ENCODE data around the gene SMARCA2. TPM values are rescaled to one million over a fixed set of nuclear protein-coding genes. Genes with fewer than 3 reads are reported as not detected.

SMARCA2 gene
- polyA plus RNA-seq, 2 of the 4 experiments (the other 2 are of a cell fraction), result 28.7 to 33.0 TPM

- TF ChIP-seq FOXS1 (CRISPR knock-in tag; IDR thresholded peaks at IDR 0.05) (no peak), ZC3H11A (IDR thresholded peaks at IDR 0.05) (no peak), RARB (CRISPR knock-in tag; IDR thresholded peaks at IDR 0.05) (no peak), HOXA7 (CRISPR knock-in tag; IDR thresholded peaks at IDR 0.05) (no peak), USF2 (IDR thresholded peaks at IDR 0.05) (no peak), HDAC2 (IDR thresholded peaks at IDR 0.05) (no peak), FOSL2 (IDR thresholded peaks at IDR 0.05) (no peak), FOSL2 (CRISPR knock-in tag; IDR thresholded peaks at IDR 0.05) (no peak), E2F6 (IDR thresholded peaks at IDR 0.05; ENCODE audit: borderline replicate concordance, low read depth) (no peak)
These were observed 164.4 kb downstream of the SMARCA2 start (continued) for GRCh38 chr9:2179567-2179966.

DNA sequence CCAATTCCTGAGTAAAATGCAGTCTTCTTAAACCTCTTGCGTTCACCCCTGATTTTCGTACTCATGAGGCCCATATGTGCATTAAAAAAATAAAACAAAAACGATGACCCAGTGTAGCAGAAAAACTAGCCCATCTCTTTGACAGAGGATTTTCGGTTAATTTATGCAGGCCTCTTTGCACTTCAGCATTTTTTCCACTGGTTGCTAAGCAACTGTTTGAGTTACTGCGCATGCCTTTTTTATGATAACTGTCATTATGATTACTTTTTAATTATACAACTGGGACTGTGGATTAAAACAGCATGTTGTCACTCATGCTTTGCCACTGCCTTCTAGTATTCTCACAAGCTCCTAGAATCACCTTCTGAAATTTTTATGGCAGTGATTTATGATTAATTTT, 165.0 kb downstream of the SMARCA2 start:
- no peak for DNase-seq (ENCODE audit: low read depth in 1 of 2, low spot score in 1 of 2)
- no peak overlapping the region for H3K4me2 ChIP-seq
- ChIA-PET CTCF (interaction anchor here (1.5 kb wide), 1 partner anchor 44 kb away, joined by 4 read pairs; no protein-coding TSS in a partner anchor), POLR2A (no interaction called here)
- H3K27ac ChIP-seq, result no peak overlapping the region
- no peak for ATAC-seq
- no peak for TF ChIP-seq ELK1 (IDR thresholded peaks at IDR 0.05; ENCODE audit: low read depth, low read length)
- no peak for TF ChIP-seq RNF2 (IDR thresholded peaks at IDR 0.05; ENCODE audit: borderline replicate concordance, low read depth)
- TF ChIP-seq FOSL2 (IDR thresholded peaks at IDR 0.05), result no peak
- TF ChIP-seq FOSL2 (CRISPR knock-in tag; IDR thresholded peaks at IDR 0.05), result no peak
- no peak for TF ChIP-seq FOXS1 (CRISPR knock-in tag; IDR thresholded peaks at IDR 0.05)
- no peak for TF ChIP-seq KDM1A (IDR thresholded peaks at IDR 0.05; ENCODE audit: low read depth)
- TF ChIP-seq JUN (IDR thresholded peaks at IDR 0.05), result no peak
- TF ChIP-seq, protein P1, sequence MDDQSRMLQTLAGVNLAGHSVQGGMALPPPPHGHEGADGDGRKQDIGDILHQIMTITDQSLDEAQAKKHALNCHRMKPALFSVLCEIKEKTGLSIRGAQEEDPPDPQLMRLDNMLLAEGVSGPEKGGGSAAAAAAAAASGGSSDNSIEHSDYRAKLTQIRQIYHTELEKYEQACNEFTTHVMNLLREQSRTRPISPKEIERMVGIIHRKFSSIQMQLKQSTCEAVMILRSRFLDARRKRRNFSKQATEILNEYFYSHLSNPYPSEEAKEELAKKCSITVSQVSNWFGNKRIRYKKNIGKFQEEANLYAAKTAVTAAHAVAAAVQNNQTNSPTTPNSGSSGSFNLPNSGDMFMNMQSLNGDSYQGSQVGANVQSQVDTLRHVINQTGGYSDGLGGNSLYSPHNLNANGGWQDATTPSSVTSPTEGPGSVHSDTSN (IDR thresholded peaks at IDR 0.05), result no peak
- TF ChIP-seq HEYL (CRISPR knock-in tag; IDR thresholded peaks at IDR 0.05), result no peak
- TF ChIP-seq, protein P2, sequence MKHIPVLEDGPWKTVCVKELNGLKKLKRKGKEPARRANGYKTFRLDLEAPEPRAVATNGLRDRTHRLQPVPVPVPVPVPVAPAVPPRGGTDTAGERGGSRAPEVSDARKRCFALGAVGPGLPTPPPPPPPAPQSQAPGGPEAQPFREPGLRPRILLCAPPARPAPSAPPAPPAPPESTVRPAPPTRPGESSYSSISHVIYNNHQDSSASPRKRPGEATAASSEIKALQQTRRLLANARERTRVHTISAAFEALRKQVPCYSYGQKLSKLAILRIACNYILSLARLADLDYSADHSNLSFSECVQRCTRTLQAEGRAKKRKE (CRISPR knock-in tag; IDR thresholded peaks at IDR 0.05; ENCODE audit: low read depth), result no peak
- no peak for TF ChIP-seq HOXB13 (CRISPR knock-in tag; IDR thresholded peaks at IDR 0.05; ENCODE audit: low read depth)
- TF ChIP-seq HOXB5 (CRISPR knock-in tag; IDR thresholded peaks at IDR 0.05), result no peak
- TF ChIP-seq, protein P3, sequence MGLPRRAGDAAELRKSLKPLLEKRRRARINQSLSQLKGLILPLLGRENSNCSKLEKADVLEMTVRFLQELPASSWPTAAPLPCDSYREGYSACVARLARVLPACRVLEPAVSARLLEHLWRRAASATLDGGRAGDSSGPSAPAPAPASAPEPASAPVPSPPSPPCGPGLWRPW (IDR thresholded peaks at IDR 0.05), result no peak
- TF ChIP-seq E2F6 (IDR thresholded peaks at IDR 0.05; ENCODE audit: borderline replicate concordance, low read depth), result no peak
- TF ChIP-seq ZNF302 (CRISPR knock-in tag; IDR thresholded peaks at IDR 0.05), result no peak
- no peak for TF ChIP-seq USF2 (IDR thresholded peaks at IDR 0.05)
- TF ChIP-seq NPAS2 (CRISPR knock-in tag; IDR thresholded peaks at IDR 0.05; ENCODE audit: borderline replicate concordance), result no peak
- no peak for TF ChIP-seq CHD4 (IDR thresholded peaks at IDR 0.05; ENCODE audit: borderline replicate concordance)
- H3K4me3 ChIP-seq, result no peak overlapping the region
- 84% methylated on average over 5 of the region's 5 CpGs for WGBS (ENCODE audit: missing lambda C conversion rate)
- no peaks in the 10 kb centered on the region for H3K9me3 ChIP-seq
- no peak for FAIRE-seq
- H3K4me1 ChIP-seq, result no peaks in the 10 kb centered on the region

All from A549 (cell line).